ENCODE measurements around the gene AADACL2.

Gene AADACL2

DNA sequence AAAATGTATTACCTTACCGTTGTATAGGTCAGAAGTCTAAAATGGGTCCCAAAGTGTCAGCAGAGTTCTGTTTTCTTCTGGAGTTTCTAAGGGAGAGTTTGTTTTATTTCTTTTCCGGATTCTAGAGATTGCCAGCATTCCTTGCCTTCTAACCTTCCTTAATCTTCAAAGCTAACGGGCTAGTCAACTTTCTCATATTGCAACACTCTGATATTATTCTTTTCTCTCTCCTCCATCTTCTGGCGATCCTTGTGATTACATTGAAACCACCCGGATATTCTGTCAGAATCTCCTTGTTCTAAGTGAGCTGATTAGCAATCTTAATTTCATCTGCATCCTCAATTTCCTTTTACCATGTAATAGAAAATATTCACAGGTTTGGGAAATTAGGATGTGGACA is 36.2 kb upstream of the AADACL2 start:
- Histone ChIP-seq H3K4me1 (ENCODE audit: insufficient read depth, low read length, poor library complexity, severe bottlenecking) (peaks cover 10% of the 10 kb centered on the region), H3K4me2 (ENCODE audit: low read depth, low read length, poor library complexity, severe bottlenecking) (no peak overlapping the region), H3K27me3 (ENCODE audit: insufficient read depth, low read length, poor library complexity, severe bottlenecking) (no peaks in the 10 kb centered on the region), H3K4me3 (ENCODE audit: low read length, poor library complexity, severe bottlenecking) (no peak overlapping the region), H3K9me3 (ENCODE audit: insufficient read depth, low read depth, low read length) (no peaks in the 10 kb centered on the region), H3K79me2 (ENCODE audit: insufficient read depth, low read length) (no peaks in the 10 kb centered on the region), H2AFZ (ENCODE audit: low read length) (no peak overlapping the region), H4K20me1 (ENCODE audit: insufficient read depth, low read length, poor library complexity, severe bottlenecking) (no peaks in the 10 kb centered on the region), H3K9me2 (replicated peaks; ENCODE audit: low read depth, low read length) (no peaks in the 10 kb centered on the region), H3F3A (ENCODE audit: low read depth) (no peaks in the 10 kb centered on the region), H3K36me3 (ENCODE audit: insufficient read depth, low read length) (no peaks in the 10 kb centered on the region), H3K9ac (ENCODE audit: low read depth, low read length, poor library complexity, severe bottlenecking) (no peak overlapping the region)
- no peak for TF ChIP-seq EZH2phosphoT487 (IDR thresholded peaks at IDR 0.05; ENCODE audit: borderline replicate concordance)
- TF ChIP-seq, protein P1, sequence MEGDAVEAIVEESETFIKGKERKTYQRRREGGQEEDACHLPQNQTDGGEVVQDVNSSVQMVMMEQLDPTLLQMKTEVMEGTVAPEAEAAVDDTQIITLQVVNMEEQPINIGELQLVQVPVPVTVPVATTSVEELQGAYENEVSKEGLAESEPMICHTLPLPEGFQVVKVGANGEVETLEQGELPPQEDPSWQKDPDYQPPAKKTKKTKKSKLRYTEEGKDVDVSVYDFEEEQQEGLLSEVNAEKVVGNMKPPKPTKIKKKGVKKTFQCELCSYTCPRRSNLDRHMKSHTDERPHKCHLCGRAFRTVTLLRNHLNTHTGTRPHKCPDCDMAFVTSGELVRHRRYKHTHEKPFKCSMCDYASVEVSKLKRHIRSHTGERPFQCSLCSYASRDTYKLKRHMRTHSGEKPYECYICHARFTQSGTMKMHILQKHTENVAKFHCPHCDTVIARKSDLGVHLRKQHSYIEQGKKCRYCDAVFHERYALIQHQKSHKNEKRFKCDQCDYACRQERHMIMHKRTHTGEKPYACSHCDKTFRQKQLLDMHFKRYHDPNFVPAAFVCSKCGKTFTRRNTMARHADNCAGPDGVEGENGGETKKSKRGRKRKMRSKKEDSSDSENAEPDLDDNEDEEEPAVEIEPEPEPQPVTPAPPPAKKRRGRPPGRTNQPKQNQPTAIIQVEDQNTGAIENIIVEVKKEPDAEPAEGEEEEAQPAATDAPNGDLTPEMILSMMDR (conservative IDR thresholded peaks at IDR 0.05; ENCODE audit: low read length) = no peak

DNA sequence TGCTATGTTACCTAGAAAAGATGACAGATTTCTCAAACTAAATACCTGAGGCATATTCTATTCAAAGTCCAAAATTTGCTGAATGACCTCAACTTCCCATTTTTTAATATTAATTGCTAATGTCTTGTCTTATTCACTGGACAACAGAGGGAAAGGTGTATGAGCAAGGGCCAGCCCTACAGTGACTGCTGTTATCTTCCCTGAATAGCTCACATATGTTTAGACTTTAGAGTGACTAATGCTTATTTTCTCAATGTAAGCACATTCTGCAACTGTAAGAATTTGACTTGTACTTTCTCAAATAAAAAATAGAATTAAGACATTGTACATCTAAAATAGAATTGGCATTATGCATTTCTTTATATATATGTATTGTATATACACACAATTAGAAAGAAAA is 26.5 kb upstream of the AADACL2 start:
- no peak overlapping the region for H3K4me2 ChIP-seq (ENCODE audit: low read depth, low read length, poor library complexity, severe bottlenecking)
- H2AFZ ChIP-seq (ENCODE audit: low read length) = no peak overlapping the region
- no peaks in the 10 kb centered on the region for H3K9me2 ChIP-seq (replicated peaks; ENCODE audit: low read depth, low read length)
- no peaks in the 10 kb centered on the region for H3K36me3 ChIP-seq (ENCODE audit: insufficient read depth, low read length)
- no peaks in the 10 kb centered on the region for H3K27me3 ChIP-seq (ENCODE audit: insufficient read depth, low read length, poor library complexity, severe bottlenecking)
- no peaks in the 10 kb centered on the region for H3F3A ChIP-seq (ENCODE audit: low read depth)
- no peak overlapping the region for H3K4me3 ChIP-seq (ENCODE audit: low read length, poor library complexity, severe bottlenecking)
- H3K79me2 ChIP-seq (ENCODE audit: insufficient read depth, low read length) = no peaks in the 10 kb centered on the region
- no peaks in the 10 kb centered on the region for H3K9me3 ChIP-seq (ENCODE audit: insufficient read depth, low read depth, low read length)
- no peak overlapping the region for H3K9ac ChIP-seq (ENCODE audit: low read depth, low read length, poor library complexity, severe bottlenecking)
- peaks cover 8% of the 10 kb centered on the region for H3K4me1 ChIP-seq (ENCODE audit: insufficient read depth, low read length, poor library complexity, severe bottlenecking)
- no peaks in the 10 kb centered on the region for H4K20me1 ChIP-seq (ENCODE audit: insufficient read depth, low read length, poor library complexity, severe bottlenecking)
- TF ChIP-seq EZH2phosphoT487 (IDR thresholded peaks at IDR 0.05; ENCODE audit: borderline replicate concordance) = no peak
- TF ChIP-seq, protein P1 (conservative IDR thresholded peaks at IDR 0.05; ENCODE audit: low read length) = no peak

DNA sequence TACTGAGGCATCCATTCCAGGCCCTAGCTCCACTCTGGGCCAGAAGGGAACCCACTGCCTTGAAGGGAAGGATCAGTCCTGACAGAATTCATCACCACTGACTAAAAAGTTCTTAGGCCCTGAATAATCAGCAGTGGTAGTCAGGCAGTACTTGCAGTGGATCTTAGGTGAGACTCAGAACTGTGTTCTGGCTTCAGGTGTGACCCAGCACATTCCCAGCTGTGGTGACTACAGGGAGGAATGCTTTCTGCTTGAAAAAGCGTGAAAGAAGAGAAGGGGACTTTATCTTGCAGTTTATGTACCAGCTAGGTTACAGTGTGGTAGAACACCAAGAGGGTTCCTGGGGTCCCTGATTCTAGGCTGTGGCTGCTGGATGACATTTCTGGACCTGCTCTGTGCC is 24.9 kb upstream of the AADACL2 start:
- Histone ChIP-seq H3K9ac (ENCODE audit: low read depth, low read length, poor library complexity, severe bottlenecking) (no peak overlapping the region), H4K20me1 (ENCODE audit: insufficient read depth, low read length, poor library complexity, severe bottlenecking) (no peaks in the 10 kb centered on the region), H3K79me2 (ENCODE audit: insufficient read depth, low read length) (no peaks in the 10 kb centered on the region), H3K4me3 (ENCODE audit: low read length, poor library complexity, severe bottlenecking) (no peak overlapping the region), H3K4me1 (ENCODE audit: insufficient read depth, low read length, poor library complexity, severe bottlenecking) (peaks cover 8% of the 10 kb centered on the region), H3K9me2 (replicated peaks; ENCODE audit: low read depth, low read length) (no peaks in the 10 kb centered on the region), H2AFZ (ENCODE audit: low read length) (no peak overlapping the region), H3K27me3 (ENCODE audit: insufficient read depth, low read length, poor library complexity, severe bottlenecking) (no peaks in the 10 kb centered on the region), H3K4me2 (ENCODE audit: low read depth, low read length, poor library complexity, severe bottlenecking) (no peak overlapping the region), H3F3A (ENCODE audit: low read depth) (no peaks in the 10 kb centered on the region), H3K36me3 (ENCODE audit: insufficient read depth, low read length) (no peaks in the 10 kb centered on the region), H3K9me3 (ENCODE audit: insufficient read depth, low read depth, low read length) (no peaks in the 10 kb centered on the region)
- TF ChIP-seq, protein P1 (conservative IDR thresholded peaks at IDR 0.05; ENCODE audit: low read length) = no peak

All from Loucy (cell line).